B cell (primary cell): ENCODE data around the gene NET1.

Experiments used
- EZH2 ChIP-seq: IDR thresholded peaks from 2 replicates; pipeline ENCODE4 v1.6.1; 2012; ENCODE audit warnings: borderline replicate concordance, low read depth, mild to moderate bottlenecking, moderate library complexity, low read length; ENCODE audit not compliant: insufficient read depth, poor library complexity, severe bottlenecking
- TF ChIP-seq, protein P1 (sequence below): fragments of 200-600 bp; IDR thresholded peaks from one replicate; pipeline ENCODE4 v1.8.0; 2022; ENCODE audit warnings: antibody characterized with exemption, mild to moderate bottlenecking

DNA sequence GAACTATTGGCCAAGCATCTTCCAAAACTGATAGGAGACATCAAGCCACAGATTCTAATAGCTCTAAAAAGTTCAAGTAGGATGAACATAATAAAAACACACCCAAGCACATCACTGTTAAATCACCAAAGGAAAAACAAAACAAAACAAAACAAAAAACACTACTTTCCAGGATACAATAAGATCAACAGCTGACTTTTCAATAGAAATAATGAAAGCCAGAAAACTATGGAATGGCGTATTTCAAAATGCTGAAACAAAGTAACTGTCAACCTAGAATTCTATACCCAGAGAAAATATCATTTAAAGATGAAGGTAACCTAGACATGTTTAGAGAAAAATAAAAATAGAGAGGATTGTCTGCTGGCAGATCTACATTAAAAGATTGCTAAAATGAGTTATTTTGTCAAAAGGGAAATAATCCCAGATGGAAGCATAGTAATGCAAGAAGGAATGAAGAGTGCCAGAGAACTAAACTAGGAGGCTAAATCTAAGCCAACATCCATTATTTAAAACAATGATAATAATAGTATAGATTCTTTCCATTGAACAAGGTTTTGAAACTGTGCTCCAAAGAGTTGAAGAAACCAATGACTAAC lies 21.7 kb upstream of the NET1 start:
- TF ChIP-seq, protein P1, sequence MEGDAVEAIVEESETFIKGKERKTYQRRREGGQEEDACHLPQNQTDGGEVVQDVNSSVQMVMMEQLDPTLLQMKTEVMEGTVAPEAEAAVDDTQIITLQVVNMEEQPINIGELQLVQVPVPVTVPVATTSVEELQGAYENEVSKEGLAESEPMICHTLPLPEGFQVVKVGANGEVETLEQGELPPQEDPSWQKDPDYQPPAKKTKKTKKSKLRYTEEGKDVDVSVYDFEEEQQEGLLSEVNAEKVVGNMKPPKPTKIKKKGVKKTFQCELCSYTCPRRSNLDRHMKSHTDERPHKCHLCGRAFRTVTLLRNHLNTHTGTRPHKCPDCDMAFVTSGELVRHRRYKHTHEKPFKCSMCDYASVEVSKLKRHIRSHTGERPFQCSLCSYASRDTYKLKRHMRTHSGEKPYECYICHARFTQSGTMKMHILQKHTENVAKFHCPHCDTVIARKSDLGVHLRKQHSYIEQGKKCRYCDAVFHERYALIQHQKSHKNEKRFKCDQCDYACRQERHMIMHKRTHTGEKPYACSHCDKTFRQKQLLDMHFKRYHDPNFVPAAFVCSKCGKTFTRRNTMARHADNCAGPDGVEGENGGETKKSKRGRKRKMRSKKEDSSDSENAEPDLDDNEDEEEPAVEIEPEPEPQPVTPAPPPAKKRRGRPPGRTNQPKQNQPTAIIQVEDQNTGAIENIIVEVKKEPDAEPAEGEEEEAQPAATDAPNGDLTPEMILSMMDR = no peak
- TF ChIP-seq EZH2 = no peak
